Activated gamma-delta T cell (primary cell): ENCODE results near the gene MAML2.

Source experiments
- DNase-seq: peaks from one replicate; lab custom pipeline; 2025; lab: John Stamatoyannopoulos, UW

Gene MAML2

GRCh38 chr11:95968585-95968984 lies 374.4 kb downstream of the MAML2 start:
- DNase-seq: no peak

GRCh38 chr11:95964281-95964680 lies 378.7 kb downstream of the MAML2 start:
- no peak for DNase-seq

- DNase-seq: no peak
Measured at GRCh38 chr11:95961758-95962157, 381.2 kb downstream of the MAML2 start.

GRCh38 chr11:95950905-95951304 lies 392.1 kb downstream of the MAML2 start:
- DNase-seq: no peak

GRCh38 chr11:95948637-95949036 lies 394.4 kb downstream of the MAML2 start:
- DNase-seq: no peak

GRCh38 chr11:95944623-95945022 lies 398.4 kb downstream of the MAML2 start:
- DNase-seq: no peak

GRCh38 chr11:95943546-95943945 lies 399.4 kb downstream of the MAML2 start:
- DNase-seq: no peak

- DNase-seq: no peak
Measured at GRCh38 chr11:95939091-95939490, 403.9 kb downstream of the MAML2 start.

GRCh38 chr11:95937358-95937757 lies 405.6 kb downstream of the MAML2 start:
- no peak for DNase-seq

GRCh38 chr11:95933594-95933993 lies 409.4 kb downstream of the MAML2 start:
- DNase-seq: no peak

GRCh38 chr11:95931916-95932315 lies 411.1 kb downstream of the MAML2 start:
- no peak for DNase-seq

GRCh38 chr11:95930948-95931347 lies 412.0 kb downstream of the MAML2 start:
- no peak for DNase-seq

GRCh38 chr11:95926726-95927125 lies 416.3 kb downstream of the MAML2 start:
- no peak for DNase-seq
